Stimulated activated CD4-positive, alpha-beta T cell treated with anti-CD3 and anti-CD28 coated beads, TNF-alpha, amount 100 ng/mL, for 1 hour (primary cell): Measurements from ENCODE around the gene BRINP2.

Source experiments
- DNase-seq, 3 donors: peaks; one replicate each; pipeline ENCODE4 v3.0.0-alpha.2; 2020; ENCODE audit warnings: low read depth in 3 of 3, low spot score in 1 of 3

The BRINP2 gene

GRCh38 chr1:177219554-177220458 lies 49.0 kb downstream of the BRINP2 start:
- DNase-seq = no peak

- DNase-seq = no peak
Measured at GRCh38 chr1:177223359-177223758, 52.6 kb downstream of the BRINP2 start.

- no peak for DNase-seq
Measured at GRCh38 chr1:177227978-177228692, 57.4 kb downstream of the BRINP2 start.

- no peak for DNase-seq
Measured at GRCh38 chr1:177228693-177229065, 57.9 kb downstream of the BRINP2 start.

GRCh38 chr1:177229781-177230180 lies 59.0 kb downstream of the BRINP2 start:
- DNase-seq = no peak

GRCh38 chr1:177230228-177231016 lies 59.7 kb downstream of the BRINP2 start:
- no peak for DNase-seq

- DNase-seq = no peak
Measured at GRCh38 chr1:177235350-177235749, 64.6 kb downstream of the BRINP2 start.

DNA sequence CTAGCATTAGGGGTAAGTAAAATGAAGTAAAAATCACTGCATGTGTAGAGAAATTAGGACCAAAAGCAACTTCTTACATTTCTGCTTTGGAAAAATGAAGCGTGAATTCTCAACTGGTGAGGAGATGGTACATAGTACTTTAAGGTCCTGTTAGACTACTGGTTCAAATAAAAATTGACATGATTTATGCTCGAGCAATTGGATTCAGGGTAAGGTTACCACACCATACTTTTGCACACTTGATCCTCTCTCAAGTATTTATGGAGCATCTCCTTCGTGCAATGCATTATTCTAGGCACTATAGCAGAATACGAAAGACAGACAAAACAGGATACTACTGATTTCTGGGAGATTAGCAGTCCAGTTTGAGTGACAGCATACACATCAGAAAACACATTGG lies 66.2 kb downstream of the BRINP2 start:
- DNase-seq = no peak

- DNase-seq = no peak
Measured at GRCh38 chr1:177238967-177239366, 68.2 kb downstream of the BRINP2 start.

- DNase-seq = no peak
Measured at GRCh38 chr1:177239792-177240191, 69.0 kb downstream of the BRINP2 start.

- no peak for DNase-seq
Measured at GRCh38 chr1:177243773-177244172, 73.0 kb downstream of the BRINP2 start.

DNA sequence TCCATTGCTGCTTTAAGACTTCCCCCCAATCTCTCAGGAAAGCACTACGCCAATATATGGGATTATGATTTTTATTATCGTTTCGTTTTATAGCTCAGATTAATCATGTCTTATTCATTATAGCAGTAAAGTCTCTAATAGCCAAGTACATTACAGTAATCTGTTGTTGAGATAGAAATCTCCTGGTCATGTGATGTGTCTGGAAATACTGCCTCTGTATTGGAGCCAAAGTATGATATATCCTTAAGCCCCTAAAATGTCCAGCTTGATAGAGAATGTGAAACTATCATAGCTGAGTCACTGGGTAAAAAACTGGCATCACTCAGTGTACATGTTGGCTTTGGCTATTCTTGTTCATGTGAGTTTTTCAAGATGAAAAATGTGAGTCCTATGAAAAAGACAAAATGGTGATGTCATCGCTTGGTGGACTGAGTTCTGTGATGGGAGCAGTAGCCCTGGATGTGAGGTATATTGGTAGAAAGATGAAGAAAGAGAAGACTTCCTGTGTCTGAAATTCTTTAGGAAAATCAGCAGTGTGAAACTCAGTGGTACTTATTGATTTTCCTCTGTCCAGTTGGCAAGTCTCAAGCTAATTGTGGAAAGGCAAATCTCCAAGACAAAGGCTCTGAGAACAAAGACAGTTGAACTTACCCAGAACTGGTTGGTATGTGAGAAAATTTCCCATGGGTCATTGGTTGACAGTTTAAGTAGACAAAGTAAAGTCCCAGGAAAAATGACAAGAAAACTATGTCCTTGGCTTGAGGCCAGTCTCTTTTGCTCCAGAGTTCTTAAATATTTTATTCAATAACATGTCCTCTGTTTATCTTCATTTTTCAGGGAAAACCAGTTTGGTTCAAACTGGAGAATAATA lies 76.2 kb downstream of the BRINP2 start:
- DNase-seq = no peak

- DNase-seq = no peak
Measured at GRCh38 chr1:177247623-177248176, 76.9 kb downstream of the BRINP2 start.

GRCh38 chr1:177248258-177248657 lies 77.5 kb downstream of the BRINP2 start:
- DNase-seq = no peak

GRCh38 chr1:177249231-177249630 lies 78.5 kb downstream of the BRINP2 start:
- no peak for DNase-seq

DNA sequence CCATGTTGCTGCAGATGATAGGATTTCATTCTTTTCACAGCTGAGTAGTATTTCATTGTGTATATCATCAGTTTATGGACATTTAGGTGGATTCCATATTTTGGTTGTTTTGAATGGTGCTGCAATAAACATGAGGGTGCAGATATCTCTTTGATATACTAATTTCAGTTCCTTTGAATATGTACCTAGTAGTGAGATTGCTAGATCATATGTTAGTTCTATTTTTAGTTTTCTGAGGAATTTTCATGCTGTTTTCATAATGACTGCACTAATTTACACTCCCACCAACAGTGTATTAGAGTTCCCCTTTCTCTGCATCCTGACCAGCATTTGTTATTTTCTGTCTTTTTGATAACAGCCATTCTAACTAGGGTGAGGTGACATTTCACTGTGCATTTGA lies 82.1 kb downstream of the BRINP2 start:
- no peak for DNase-seq

- no peak for DNase-seq
Measured at GRCh38 chr1:177255411-177255810, 84.7 kb downstream of the BRINP2 start.

DNA sequence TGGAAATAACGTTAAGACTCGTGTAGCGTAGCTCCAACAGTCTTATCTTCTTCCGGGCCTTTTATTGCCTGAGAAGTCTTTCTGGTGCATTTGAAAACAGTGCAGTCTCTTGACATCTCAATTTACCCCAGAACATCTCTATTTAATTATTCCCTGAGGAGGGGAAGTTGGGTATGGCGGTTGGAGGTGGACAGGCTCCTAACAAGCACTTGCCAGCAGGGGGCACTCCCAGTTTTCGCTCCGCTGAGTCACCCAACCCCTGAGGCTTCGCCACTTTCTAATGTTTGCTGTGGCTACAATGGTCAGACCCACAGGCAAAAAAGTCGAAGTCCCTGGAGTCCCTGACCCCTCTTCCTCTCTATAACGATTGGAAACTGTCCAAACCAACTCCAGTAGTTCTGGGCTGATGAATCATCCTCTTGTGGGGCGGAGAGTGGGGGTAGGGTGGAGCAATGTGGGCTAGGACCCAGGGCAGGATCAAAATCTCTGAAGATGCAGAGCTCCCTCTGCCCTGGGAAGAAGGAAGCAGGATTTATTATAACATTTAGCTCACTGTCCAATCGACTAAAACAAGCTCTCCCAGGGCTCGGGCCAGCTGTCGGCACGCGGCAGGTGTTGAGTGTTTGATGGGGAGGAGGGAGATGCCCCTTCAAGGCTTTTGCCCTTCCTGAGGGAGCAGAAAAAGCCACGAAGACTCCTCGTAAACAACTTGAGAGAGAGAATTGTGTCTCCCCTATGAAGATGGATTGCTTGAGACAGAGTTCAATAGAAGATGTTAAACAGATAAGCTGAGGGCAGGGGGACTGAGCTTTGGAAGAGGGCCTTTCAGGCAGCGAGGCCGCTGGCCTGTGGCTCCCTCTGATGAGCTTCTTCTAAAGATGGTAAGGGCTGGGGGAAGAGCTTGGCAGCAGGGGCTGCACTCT lies 85.7 kb downstream of the BRINP2 start:
- DNase-seq = no peak

GRCh38 chr1:177257128-177257527 lies 86.4 kb downstream of the BRINP2 start:
- DNase-seq = no peak
